ENCODE measurements around the gene FAM53A.
A peak's percentile ranks its signal among the peaks of the same experiment; 100 is the strongest.

Gene FAM53A

DNA sequence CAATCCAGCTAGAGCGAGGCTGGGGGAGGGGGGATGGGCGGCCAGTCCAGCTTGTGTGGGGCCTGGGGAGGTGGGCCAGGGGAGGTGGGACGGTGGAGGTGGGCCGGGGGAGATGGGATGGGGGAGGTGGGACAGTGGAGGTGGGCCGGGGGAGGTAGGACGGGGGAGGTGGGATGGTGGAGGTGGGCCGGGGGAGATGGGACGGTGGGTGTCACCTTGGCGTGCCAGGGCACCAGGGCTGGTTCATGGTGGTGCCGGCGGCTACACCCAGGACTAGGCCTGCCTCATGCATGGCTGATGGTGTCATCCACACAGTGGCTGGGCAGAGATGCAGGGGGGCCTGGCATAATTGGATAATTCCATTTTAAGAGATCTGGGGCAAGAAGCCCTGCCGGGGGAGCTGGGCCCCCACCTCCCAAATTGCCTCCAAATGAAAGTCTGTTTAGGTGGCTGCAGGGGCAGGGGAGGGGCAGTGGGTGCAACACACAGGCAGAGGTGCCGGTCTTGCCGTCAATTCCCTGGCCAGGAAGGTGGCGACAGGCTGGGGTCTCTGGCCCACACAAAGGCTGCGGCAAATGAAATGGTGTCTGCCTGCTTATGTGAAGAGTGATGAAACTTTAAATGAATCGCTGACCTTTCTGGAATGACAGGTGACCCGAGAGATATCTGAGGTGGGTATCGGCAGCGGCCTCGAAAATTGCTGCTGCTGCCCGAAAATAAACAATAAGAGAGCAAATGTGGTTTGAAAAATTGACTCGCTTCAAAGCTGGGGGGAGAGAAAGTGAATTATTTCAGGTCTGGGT lies 82.1 kb downstream of the FAM53A start:
- no peak for DNase-seq

- DNase-seq, result peak in 1 of 2 experiments; percentile 70
Observed at GRCh38 chr4:1601533-1601835, 82.6 kb downstream of the FAM53A start.

DNA sequence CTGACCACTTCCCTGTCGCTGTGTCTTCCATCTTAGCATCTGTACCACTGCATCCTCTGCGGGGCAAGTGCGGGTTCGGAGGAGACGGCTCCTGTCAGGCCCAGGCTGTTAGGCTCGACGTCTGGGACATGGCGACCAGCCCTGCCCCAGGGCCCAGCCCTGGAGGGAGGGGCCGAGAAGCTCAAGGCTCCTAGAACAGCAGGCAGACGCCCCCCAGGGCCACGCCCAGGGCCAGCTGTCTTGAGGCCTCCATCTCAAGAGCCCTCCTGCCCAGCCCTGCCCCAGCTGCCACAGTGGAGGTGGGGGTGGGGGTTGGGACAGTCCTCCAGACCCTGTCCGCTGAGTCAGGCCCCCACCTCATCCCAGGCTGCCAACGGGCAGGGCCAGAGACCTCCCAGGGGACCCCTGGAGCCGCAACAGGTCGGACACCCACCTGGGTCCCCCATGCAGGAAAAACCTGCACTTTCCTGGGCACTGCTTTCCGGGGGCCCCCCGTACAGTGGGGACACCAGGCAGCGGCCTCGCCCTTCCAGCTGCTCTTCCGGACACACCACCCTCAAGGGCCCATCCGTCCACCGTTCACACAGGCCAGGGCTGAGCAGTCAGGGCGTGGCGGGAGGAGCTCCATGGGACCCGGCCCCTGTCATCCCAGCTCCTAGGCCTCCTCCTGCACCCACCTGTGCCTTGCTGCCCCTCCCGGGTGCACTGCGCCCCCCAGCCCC lies 83.1 kb downstream of the FAM53A start:
- DNase-seq, result peak; percentile 92 to 98

- DNase-seq, result peak in 1 of 2 experiments; percentile 28
Observed at GRCh38 chr4:1600211-1600780, 83.8 kb downstream of the FAM53A start.

- DNase-seq, result peak in 1 of 2 experiments; percentile 68
Observed at GRCh38 chr4:1599491-1600210, 84.5 kb downstream of the FAM53A start.

DNA sequence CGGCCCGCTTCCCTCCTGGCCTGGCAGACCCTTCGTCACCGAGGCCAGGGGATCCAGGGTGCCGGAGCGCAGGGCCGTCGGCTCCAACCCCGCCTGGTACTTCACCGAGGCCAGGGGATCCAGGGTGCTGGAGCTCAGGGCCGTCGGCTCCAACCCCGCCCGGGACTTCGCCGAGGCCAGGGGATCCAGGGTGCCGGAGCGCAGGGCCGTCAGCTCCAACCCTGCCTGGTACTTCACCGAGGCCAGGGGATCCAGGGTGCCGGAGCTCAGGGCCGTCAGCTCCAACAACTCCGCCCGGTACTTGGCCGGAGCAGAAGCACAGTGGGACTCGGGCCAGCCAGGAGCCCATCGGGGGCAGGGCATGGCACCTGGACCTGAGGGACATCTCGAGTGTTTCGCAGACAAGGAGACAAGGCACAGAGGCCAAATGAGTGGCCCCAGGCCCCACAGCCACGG lies 85.1 kb downstream of the FAM53A start:
- DNase-seq, result no peak

DNA sequence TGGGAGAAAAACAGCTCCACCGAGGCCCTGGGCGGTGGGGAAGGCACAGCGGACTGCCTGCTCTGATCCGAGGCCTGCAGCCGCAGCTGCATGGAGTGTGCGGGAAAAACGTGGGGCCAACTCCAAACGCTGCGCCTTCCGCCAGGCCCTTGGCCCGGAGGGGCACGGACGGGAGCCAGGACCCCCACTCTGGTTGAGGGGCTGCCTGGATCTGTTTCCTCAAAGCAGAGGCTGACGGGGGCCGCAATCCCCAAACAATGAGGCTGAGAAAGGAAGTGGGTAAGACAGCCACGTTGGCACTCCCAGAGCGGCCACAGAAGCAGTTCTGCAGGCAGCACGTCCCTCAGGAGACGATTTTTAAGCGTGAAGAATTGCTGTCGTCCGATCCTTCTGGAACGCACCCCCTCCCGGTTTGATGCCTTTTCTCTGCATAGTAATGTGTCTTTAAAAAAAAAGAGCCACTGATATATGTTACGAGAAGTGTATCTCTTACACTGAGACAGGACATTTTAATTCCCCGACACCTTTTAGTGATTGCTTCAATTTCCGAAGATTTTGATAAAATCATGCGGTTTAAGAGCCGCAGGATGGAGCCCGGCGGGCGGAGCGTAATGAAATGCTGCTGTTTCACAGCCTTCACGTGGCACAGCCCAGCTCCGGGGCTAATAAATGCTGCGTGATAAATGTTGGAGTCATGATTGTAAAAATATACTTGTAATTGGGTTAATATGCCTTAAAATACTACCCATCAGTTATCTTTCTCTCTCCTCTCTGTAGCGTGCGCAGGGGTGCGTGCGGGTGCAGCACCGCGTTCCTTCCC lies 85.7 kb downstream of the FAM53A start:
- DNase-seq, result no peak

- DNase-seq, result no peak
Observed at GRCh38 chr4:1597021-1597931, 86.8 kb downstream of the FAM53A start.

- no peak for DNase-seq
Observed at GRCh38 chr4:1596393-1596792, 87.7 kb downstream of the FAM53A start.

GRCh38 chr4:1595789-1596325 lies 88.3 kb downstream of the FAM53A start:
- no peak for DNase-seq

DNA sequence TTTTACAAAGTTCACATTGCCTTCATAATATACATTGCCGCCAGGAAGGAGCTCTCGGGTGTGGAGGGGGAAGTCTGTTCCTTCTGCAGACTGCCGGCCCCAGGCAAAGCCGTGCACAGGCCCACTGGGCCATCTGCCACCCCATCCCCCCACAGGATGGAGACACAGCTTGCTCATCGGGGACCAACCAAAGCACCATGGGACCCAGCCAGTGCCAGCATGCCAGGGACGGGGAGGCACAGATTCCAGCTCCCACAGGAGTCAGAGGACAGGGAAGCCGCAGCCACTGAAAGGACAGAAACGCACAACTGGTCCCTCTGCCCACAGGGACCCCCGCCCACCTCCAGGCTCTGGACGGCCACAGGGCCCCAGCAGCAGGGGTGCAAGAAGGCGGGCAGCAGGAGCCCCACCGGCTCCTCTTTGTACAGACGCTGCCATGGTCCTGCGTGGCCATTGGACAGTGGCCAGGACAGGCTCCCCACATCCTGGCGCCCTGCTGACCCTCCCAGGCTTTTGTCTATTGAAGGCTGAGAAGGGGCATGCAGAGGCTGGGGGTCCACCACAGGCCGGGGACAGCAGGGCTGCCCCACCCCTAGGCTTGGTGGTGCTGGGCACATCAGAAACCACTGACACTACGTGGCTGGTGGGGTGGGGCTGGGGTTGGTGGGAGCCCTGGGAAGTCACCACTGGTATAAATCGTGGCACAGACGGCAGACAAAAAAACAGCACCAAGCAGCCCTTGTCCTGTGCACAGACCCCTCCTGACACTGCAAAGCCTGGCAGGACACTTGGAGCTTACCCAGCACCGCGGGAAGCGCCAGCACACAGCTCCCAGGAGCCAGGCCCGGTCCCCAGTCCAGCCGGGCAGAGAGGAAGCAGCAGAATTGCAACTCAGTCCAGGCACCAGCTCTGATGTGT lies 89.0 kb downstream of the FAM53A start:
- DNase-seq, result peak; percentile 75 to 90

DNA sequence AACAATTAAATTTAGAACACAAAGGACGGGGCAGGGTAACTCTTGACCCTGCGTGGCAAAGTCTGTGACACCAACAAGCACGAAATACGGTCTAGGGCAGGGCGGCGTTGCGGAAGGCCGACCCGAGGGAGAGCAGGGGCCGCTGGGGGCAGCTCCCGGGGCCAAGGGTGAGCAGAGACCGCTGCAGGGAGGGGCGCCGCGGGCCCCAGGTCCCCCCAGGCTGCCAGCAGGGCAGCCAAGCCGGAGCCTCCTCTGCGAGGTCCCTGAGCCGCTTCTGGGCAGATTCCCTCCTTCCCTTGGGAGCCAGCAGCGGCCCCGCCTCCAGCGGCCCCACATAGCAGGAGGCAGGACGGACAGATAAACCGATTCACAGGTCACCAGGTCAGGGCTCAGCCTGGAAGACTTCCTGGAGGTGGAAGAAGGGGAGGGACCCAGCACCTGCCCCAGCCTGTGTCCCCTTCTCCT lies 90.2 kb downstream of the FAM53A start:
- DNase-seq, result no peak

DNA sequence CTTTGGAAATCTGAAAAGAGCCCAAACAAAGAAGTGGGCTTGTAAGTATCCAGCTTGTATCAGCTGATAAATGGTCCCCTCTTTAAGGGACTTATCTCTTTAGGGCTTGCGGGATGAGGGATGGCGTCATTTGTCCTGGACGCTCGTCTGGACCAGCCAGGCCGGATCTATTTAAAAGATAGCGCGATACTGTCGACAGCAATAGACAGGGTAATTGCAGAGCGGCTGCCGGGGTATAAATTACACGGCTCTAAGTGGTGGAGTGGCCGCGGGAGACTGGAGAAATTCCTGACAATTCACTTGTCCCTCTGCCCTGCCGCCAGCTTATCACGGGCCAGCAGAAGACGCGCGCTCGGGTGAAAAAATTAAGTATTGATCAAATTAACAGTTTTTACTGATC lies 90.7 kb downstream of the FAM53A start:
- no peak for DNase-seq

DNA sequence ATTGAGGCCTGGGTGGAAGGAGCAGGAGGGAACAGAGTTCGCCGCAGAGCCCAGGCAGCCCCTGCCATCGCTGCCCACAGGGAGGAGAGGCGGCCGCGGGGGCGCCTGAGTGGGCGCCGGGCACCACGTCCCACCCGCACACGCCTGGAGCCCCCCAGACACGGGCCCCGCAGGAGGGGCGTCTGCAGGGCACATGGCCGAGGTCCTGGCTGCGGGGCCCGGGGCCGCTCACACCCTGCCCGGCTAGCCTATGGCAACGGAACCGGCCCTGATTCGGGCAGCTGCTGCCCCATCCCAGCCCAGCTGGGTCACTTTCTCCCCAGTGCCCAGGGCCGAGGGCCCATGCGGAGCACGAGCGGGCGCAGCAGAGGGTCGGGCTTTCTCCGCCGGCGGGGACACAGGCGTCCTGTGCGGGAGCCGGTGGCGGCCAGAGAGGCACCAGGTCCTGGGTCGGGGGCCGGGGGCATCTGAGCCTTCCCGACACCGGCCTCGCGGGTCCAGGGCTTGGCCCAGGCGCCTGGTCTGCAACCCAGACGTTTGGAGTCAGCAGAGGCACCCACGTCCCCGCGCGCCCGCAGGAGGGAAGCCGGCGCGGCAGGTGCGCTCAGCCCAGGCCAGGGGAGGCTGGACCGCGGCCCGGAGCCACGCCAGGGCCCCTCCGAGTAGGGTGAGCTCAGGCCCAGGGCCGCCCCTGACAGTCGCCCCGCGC lies 91.2 kb downstream of the FAM53A start:
- DNase-seq, result no peak

GRCh38 chr4:1592068-1592708 lies 91.9 kb downstream of the FAM53A start:
- DNase-seq, result no peak

DNA sequence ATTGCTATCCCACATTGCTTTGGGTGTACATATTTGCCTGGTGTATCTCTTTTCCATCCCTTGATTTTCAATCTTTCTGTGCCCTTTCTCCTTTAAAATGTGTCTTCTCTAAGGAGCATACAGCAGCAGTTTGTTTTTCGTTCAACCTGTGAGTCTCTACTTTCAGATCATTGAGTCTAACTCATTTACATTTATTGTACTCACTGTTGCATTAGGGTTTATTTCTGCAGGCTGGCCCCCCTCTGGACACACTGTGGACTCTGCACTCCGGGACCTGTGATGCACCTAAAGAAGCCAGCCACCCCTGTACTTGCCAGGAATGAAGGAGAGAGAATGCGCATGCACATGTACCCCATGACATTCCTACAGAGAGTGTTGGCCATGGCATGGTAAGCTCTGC lies 93.0 kb downstream of the FAM53A start:
- no peak for DNase-seq

- no peak for DNase-seq
Observed at GRCh38 chr4:1590244-1590643, 93.9 kb downstream of the FAM53A start.
